Activated T-cell treated with anti-CD3 and anti-CD28 coated beads, Interleukin-2, amount 50 U/mL, for 72 hours (primary cell): ENCODE data around the gene KSR1. TPM values are rescaled to one million over a fixed set of nuclear protein-coding genes. Genes with fewer than 3 reads are reported as not detected.

ENCODE experiments used
- total RNA-seq, 2 donors: library from RNA; stranded (reverse); gene quantifications; one replicate each; pipeline ENCODE4 v1.2.3, GENCODE V29; 2022

The KSR1 gene
- total RNA-seq, 2 donors from 2014 or later = 191 to 296 TPM

Other genes with a start within 250 kb of the KSR1 start
- gene WSB1, start 162.3 kb upstream of the KSR1 start, total RNA-seq = 100 to 1,000 TPM; 104 to 126 TPM
- 10 to 100 TPM; 44.8 to 46.3 TPM for gene LGALS9, start 174.7 kb downstream of the KSR1 start, total RNA-seq